NCI-H2171 treated with DMSO at 0.1 percent for 48 hours (cell line): ENCODE results near the gene MYRFL.

Experiments used
- DNase-seq: peaks from one replicate; lab custom pipeline; 2025; lab: John Stamatoyannopoulos, UW

MYRFL gene

GRCh38 chr12:69932676-69933552 lies 107.9 kb downstream of the MYRFL start:
- no peak for DNase-seq

GRCh38 chr12:69934011-69934410 lies 109.0 kb downstream of the MYRFL start:
- no peak for DNase-seq

DNA sequence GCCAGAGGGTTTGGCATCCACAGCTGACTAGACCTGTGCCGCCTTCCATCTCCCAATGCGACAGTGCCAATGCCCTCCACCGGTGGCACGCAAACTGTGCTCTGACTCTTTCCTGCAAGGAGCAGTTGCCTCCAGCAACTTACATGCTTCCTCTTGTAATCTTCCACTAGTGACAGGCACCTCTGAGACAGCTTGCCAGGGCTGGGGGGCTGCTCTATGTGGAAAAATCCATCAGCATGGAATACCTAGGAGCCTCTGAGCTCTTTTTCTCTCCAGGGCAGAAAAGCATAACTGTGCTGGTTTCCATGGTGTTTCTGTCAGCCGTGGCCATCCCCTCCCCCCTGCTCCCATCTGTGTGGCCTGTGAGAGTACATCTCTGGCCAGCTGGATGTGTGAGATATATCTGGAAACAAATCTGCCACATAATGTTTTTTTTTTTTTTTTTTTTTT lies 110.6 kb downstream of the MYRFL start:
- DNase-seq, result peak; percentile 78

- no peak for DNase-seq
Observed at GRCh38 chr12:69936214-69936731, 111.2 kb downstream of the MYRFL start.

GRCh38 chr12:69936766-69937165 lies 111.7 kb downstream of the MYRFL start:
- DNase-seq, result no peak

DNA sequence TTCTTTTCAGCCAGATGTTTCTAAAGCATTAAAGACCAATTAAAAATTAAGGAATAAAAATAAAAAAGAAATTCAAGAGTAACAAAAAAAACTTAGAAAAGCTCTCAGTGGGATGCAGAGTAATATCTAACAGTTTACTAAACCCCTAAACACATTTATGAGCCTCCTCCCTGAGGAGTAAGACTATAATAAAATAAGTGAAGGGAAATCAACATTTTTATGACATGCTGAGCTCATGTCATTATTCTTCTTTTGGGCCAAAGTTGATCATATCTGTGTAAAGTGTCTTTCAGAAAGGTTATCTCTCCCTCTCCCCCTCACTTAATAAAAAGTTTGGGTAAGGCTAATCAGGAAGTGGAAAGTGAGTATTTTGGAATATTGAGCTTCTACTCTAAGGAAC lies 122.1 kb downstream of the MYRFL start:
- no peak for DNase-seq

DNA sequence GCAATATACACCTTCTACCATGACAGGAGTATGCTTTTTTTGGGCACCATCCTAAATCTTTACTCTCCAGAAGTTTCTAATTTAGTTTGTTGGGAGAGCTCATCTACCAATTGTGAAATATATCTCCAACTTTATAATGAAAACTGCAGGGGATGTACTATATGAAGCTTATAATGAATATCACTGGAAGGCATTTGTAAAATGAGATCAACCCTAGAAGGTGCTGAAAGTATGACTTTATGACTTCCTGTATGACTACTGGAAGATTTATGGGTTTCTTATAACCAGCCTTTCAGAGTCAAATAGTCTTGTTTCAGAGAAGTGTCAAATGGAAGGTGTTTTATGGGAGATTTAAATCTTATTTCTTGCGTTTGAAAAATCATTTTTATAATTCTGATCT lies 122.9 kb downstream of the MYRFL start:
- no peak for DNase-seq

DNA sequence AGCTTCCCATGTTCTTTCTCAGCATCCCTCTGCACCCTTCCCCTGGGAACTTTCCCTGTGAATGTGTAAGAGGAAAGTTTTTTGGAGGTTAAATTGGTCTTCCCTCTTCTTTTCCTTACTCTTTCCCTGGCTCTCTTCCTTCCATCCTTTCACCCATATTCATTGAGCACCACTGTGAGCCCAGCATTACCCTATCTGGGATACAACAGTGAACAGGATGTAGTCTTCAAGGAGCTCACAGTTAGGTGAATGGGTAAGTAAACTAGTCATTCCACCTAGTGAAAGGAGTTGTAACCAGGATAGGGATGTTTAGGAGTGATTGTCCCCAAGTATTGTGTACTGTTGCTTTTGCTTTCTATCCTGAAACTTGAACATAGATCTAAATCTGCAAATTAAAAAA lies 123.8 kb downstream of the MYRFL start:
- DNase-seq, result no peak

DNA sequence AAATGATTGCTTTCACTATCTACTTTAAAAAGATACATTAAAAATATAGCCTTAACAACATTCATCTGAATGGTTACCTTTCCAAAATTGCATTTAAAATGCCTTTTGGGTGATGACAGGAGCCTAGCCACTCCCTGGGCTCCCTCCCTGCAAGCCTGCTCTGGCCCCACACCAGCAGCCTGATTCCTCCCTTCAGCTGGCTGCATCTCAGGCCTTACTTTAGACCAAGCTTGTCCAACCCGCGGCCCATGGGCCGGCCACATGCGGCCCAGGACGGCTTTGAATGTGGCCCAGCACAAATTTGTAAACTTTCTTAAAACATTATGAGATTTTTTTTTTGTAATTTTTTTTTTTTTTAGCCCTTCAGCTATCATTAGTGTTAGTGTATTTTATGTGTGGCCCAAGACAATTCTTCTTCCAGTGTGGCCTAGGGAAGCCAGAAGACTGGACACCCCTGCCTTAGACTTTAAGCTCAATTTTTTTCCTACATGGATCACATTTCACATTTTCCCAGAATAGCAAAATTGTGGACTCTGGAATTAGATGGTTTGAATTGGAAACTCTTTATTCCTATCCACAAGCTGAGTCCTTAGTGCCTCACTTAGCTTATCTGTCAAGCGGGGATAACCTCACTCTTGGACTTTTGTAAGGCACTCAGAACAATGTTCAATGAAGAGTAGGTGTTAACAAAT lies 124.4 kb downstream of the MYRFL start:
- no peak for DNase-seq

DNA sequence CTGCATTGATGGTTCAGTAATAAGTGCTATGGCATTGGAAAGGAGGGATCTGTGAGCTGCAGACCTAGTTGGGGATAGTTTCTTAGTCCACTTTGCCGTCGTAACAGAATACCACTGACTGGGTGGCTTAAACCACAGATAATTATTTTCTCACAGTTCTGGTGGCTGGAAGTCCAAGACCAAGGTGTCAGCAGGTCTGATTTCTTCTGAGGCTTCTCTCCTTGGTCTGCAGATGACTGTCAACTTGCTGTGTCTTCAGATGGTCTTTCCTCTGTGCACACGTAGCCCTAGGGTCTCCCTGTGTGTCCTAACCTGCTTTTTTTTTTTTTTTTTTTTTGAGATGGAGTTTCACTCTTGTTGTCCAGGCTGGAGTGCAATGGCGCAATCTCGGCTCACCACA lies 126.1 kb downstream of the MYRFL start:
- DNase-seq, result no peak

DNA sequence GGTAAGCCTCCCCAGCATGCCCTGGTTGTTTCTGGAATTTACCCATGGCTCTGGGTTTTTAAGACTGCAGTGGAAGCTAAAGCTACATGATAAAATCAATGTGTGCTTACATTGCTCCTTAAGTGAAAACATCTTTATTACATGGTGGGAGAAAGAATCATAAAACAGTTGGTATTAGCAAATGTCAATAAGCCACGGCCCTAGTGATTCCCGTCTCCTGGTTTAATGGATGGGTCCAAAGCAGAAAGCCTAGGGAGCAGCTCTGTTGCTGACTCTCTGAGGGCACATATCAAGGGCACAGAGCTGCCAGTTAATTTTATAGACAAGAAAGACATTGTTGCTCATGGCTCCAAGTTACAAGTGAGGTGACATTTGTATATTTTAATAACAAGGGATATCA lies 127.9 kb downstream of the MYRFL start:
- DNase-seq, result no peak

- DNase-seq, result no peak
Observed at GRCh38 chr12:69961246-69961645, 136.2 kb downstream of the MYRFL start.

DNA sequence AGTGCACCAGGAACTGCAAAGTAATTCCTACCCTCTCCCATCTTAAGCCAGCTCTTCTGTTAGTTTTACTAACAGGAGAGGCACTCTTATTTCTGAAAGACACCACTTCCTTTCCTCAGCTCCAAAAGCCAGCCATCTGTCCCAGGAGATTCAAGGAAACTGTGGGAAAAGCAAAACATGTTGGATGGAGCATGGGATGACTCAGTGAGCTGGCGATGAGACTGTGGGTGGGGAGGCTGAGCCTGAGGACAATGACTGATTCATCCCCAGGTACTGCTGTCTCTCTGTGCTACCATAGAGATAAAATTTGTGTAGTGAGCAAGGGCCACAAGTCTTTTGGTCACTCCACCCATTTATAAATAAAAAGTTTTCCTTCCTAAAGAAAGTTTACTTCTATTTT lies 141.4 kb downstream of the MYRFL start:
- DNase-seq, result no peak

- no peak for DNase-seq
Observed at GRCh38 chr12:69966839-69967238, 141.8 kb downstream of the MYRFL start.

- DNase-seq, result no peak
Observed at GRCh38 chr12:69969011-69969410, 144.0 kb downstream of the MYRFL start.

- no peak for DNase-seq
Observed at GRCh38 chr12:69972136-69972535, 147.1 kb downstream of the MYRFL start.

DNA sequence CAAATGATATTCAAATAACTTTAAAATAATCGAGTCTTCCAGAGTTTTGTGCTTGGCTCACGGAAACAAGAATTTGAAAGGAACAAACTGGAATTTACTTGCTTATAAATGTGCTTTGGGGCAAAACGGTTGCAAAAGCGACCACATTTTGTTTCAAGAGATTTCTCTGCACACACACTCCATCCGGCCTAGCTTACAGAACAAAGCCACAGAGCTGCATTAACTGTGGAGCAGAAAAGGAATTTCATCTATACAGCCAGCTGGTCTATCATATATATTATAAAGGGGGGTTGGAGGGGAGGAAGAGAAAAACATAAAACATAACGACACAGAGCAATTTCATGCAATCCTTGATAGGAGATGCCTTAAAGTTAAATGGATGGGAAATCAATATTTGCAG lies 153.0 kb downstream of the MYRFL start:
- no peak for DNase-seq

DNA sequence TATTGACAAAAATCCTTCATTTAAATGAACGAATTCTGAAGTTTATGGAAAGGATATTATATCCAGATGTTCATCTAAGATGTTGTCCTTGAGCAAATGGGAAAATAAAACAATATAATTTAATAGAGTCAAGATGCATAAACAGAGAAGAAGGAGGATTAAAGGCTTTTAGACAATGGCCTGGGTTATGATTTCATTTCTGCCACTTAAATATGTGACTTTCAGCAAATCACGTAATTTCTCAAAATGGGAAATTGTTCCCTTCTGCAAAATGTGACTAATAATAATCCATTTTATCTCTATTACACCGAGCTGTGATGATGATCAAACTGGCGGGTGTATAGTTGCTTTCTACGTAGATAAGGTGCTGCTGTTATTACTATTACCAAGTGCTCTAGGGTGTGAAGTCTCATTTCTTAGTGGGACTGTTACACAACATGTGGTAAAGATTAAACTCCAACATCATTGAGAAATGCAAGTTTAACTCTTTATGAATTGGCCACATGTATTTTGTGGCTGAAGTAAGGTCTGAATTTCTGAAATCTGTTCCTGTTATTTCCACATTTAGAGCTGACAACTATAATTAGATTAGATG lies 157.0 kb downstream of the MYRFL start:
- no peak for DNase-seq

DNA sequence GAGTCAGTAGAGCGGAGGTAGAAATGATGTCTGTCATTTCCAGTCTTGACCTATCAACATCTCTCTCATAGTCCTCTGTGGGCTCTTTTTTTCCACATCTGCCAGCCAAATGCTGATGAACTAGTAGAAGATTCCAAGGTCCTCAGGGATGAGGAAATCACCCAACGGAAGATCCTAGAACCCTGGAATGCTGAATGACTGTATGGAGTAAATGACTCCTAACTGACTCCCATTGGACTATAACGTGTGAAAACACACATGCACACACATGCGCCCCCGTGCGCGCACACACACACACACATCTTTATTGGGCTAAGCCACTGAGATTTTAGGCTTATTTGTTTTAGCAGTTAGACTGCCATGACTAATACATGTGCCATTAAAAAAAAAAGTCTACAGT lies 159.2 kb downstream of the MYRFL start:
- DNase-seq, result no peak

- peak; percentile 32 for DNase-seq
Observed at GRCh38 chr12:69985656-69986055, 160.6 kb downstream of the MYRFL start.

DNA sequence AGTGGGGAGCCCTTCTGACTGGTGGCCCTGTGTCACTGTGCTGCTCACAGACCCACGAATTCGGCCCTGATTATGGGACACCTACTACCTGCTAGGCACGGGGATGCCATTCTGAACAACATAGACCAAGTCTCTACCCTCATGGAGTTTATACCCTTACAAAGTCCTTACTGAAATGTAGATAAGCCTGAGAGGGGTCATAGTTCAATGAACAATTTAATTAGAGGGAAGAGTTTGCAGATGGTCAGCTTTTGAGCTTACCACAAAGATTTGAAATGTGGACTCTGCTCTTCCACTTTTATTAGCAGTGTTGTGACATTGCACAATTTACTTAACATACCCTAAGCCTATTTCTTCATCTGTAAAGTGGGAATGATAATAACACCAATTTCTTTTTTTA lies 161.1 kb downstream of the MYRFL start:
- DNase-seq, result no peak

DNA sequence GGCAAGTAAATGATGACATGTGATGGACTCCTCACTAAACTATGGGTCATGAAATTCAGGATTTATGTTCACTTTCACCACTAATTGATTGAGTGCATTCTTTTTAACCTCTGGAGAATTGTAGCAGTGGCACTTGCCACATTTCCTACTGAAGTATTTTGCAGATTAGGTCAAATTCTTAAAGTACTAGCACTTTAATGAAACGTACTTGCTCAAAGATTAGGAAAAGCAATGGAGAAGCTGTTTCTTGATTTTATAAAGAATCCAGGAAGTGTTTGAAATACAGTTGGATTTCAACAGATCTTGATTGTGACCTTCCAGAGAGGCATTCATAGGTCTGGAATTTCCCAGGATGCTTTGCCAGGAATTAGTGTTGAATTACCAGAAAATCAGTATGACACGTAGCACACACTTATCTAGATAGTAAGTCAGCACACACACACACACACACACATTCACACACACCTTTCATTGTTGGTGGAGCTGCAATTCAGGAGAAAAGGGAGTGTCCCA lies 162.6 kb downstream of the MYRFL start:
- DNase-seq, result no peak
